ENCODE results near the gene TUBB4A. TPM values are rescaled to one million over a fixed set of nuclear protein-coding genes. Genes with fewer than 3 reads are reported as not detected.

The TUBB4A gene
- total RNA-seq, 1 donor from 2014 or later: 3.3 TPM

Other genes with a start within 250 kb of the TUBB4A start
- gene MLLT1, start 222.3 kb downstream of the TUBB4A start, total RNA-seq: 67.5 and 74.3 TPM in 2 replicates
- gene ACER1, start 168.7 kb downstream of the TUBB4A start, total RNA-seq: 0.28 TPM in 1 of 2 replicates, not detected in the other
- gene CLPP, start 140.8 kb downstream of the TUBB4A start, total RNA-seq: 190 and 192 TPM in 2 replicates
- 23.9 and 25.0 TPM in 2 replicates for gene ALKBH7, start 129.5 kb downstream of the TUBB4A start, total RNA-seq
- 1.5 and 1.8 TPM in 2 replicates for gene PSPN, start 126.4 kb downstream of the TUBB4A start, total RNA-seq
- gene GTF2F1, start 109.1 kb downstream of the TUBB4A start, total RNA-seq: 60.7 and 63.5 TPM in 2 replicates
- 435 and 461 TPM in 2 replicates for gene KHSRP, start 77.5 kb downstream of the TUBB4A start, total RNA-seq
- 0.19 and 0.24 TPM in 2 replicates for gene SLC25A41, start 68.5 kb downstream of the TUBB4A start, total RNA-seq
- 21.0 and 22.0 TPM in 2 replicates for gene SLC25A23, start 42.5 kb downstream of the TUBB4A start, total RNA-seq
- 0.26 and 0.33 TPM in 2 replicates for gene CRB3, start 38.0 kb downstream of the TUBB4A start, total RNA-seq
- 63.7 and 67.6 TPM in 2 replicates for gene DENND1C, start 20.5 kb downstream of the TUBB4A start, total RNA-seq
- 6.1 and 6.4 TPM in 2 replicates for gene TNFSF9, start 28.7 kb upstream of the TUBB4A start, total RNA-seq
- 46.8 and 47.4 TPM in 2 replicates for gene CD70, start 88.8 kb upstream of the TUBB4A start, total RNA-seq
- gene TNFSF14, start 167.9 kb upstream of the TUBB4A start, total RNA-seq: 172 and 173 TPM in 2 replicates
- gene C3, start 218.3 kb upstream of the TUBB4A start, total RNA-seq: 4.8 and 5.3 TPM in 2 replicates
- gene GPR108, start 235.3 kb upstream of the TUBB4A start, total RNA-seq: 97.7 and 107 TPM in 2 replicates
- gene TRIP10, start 237.4 kb upstream of the TUBB4A start, total RNA-seq: 66.3 and 67.7 TPM in 2 replicates

All from activated CD4-positive, alpha-beta T cell treated with anti-CD3 and anti-CD28 coated beads, Interleukin-2, amount 10 ng/mL, durations not matched to agents 24 days and 14 days (primary cell).